Measurements from ENCODE around the gene GTPBP4.

The GTPBP4 gene

DNA sequence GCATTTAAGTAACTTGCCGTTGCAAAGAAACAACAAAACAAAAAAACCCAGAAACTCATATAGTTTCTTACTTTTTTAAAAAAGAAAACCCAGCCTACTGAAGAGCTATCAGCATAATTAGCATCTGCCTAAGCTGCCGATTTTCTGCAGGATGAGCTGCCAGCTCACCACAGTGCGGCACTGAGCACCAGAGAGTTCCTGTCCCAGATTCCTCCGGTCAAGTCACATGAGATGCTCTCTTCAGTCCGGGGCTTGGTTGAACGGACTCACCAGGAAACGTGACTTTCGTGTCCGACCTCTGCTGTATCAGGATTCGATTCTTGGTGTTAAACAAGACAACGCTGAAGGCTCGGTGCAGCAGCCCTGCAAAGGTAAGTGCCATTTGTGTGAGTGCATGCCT, 34.2 kb downstream of the GTPBP4 start:
- no peak overlapping the region for H3K4me3 ChIP-seq (ENCODE audit: low read depth, low read length)
- TF ChIP-seq MYC (IDR thresholded peaks at IDR 0.05; ENCODE audit: low read depth, low read length) (no peak), POLR2A (IDR thresholded peaks at IDR 0.05; ENCODE audit: extremely low read depth, insufficient read length) (no peak)
- TF ChIP-seq, protein P1, sequence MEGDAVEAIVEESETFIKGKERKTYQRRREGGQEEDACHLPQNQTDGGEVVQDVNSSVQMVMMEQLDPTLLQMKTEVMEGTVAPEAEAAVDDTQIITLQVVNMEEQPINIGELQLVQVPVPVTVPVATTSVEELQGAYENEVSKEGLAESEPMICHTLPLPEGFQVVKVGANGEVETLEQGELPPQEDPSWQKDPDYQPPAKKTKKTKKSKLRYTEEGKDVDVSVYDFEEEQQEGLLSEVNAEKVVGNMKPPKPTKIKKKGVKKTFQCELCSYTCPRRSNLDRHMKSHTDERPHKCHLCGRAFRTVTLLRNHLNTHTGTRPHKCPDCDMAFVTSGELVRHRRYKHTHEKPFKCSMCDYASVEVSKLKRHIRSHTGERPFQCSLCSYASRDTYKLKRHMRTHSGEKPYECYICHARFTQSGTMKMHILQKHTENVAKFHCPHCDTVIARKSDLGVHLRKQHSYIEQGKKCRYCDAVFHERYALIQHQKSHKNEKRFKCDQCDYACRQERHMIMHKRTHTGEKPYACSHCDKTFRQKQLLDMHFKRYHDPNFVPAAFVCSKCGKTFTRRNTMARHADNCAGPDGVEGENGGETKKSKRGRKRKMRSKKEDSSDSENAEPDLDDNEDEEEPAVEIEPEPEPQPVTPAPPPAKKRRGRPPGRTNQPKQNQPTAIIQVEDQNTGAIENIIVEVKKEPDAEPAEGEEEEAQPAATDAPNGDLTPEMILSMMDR (IDR thresholded peaks at IDR 0.05; ENCODE audit: low read depth, low read length) = no peak
- TF ChIP-seq, protein P2, sequence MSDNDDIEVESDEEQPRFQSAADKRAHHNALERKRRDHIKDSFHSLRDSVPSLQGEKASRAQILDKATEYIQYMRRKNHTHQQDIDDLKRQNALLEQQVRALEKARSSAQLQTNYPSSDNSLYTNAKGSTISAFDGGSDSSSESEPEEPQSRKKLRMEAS (IDR thresholded peaks at IDR 0.05; ENCODE audit: low read depth, low read length) = no peak
- DNase-seq (ENCODE audit: low read depth) = no peak

DNA sequence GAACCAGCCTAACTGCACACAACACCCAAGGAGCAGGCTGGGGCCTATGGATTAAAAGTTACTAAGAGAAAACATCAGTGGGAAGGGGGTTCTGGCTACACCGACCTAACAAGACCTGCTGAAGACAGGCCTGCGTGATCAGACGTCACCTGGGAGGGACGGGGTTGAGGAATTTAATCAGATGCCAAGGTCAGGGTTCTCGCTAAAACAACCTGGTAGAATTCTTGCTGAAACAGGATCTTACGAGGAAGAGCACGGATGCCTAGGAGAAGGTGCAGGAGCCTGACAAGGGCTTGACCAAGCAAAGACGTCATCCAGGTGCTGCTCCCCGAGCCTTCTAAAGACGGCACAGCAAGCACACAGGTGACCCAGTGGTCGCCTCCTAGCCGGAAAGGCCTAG, 35.9 kb downstream of the GTPBP4 start:
- no peak for DNase-seq (ENCODE audit: low read depth)
- TF ChIP-seq POLR2A (IDR thresholded peaks at IDR 0.05; ENCODE audit: extremely low read depth, insufficient read length) = no peak
- TF ChIP-seq MYC (IDR thresholded peaks at IDR 0.05; ENCODE audit: low read depth, low read length) = no peak
- TF ChIP-seq, protein P2 (IDR thresholded peaks at IDR 0.05; ENCODE audit: low read depth, low read length) = no peak
- TF ChIP-seq, protein P1 (IDR thresholded peaks at IDR 0.05; ENCODE audit: low read depth, low read length) = no peak
- no peak overlapping the region for H3K4me3 ChIP-seq (ENCODE audit: low read depth, low read length)

DNA sequence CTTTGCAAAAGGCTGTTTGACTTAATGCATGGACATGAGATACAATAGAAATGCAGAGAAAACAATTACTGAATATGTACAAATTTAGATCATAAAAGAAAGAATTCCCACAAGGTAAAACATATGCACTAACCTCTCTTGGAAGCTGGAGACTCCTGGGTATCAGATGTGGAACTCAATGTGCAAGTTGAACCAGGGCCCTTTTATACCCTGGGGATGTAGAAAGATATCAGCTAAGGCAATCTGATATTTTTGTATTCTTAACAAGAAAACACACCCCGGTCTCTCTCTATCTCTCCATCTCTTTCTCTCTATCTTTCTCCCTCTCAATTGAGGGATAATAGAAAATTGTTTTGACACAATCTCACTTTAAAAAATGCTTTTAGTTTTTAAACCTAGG, 37.4 kb downstream of the GTPBP4 start, which contains the start of gene IDI2:
Gene IDI2 (minus strand): TSS at position 177 of the 400 bp plus-strand sequence. CDS start 1,136 bp downstream, outside the sequence.
- no peak for DNase-seq (ENCODE audit: low read depth)
- TF ChIP-seq, protein P2 (IDR thresholded peaks at IDR 0.05; ENCODE audit: low read depth, low read length) = no peak
- TF ChIP-seq MYC (IDR thresholded peaks at IDR 0.05; ENCODE audit: low read depth, low read length) (no peak), POLR2A (IDR thresholded peaks at IDR 0.05; ENCODE audit: extremely low read depth, insufficient read length) (no peak)
- TF ChIP-seq, protein P1 (IDR thresholded peaks at IDR 0.05; ENCODE audit: low read depth, low read length) = no peak
- H3K4me3 ChIP-seq (ENCODE audit: low read depth, low read length) = no peak within 1 kb of the TSS

DNA sequence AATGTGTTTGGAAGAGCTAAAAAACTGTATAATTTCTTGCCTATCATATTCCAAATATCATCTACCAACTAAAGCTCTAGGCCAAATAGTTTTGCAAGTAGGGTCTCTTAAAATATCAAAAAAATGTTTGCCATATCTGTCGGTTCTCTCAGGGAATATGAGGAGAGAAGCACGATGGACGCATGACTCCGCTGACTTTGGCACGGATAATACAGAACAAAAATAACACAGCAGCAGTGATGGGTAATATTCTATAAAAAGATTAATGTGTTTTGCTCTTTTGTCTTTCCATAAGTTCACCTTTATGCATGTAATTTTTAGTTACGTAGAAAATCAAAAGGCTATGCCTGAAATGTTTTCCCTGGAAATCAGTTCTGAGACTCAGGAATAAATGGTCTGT, 38.3 kb downstream of the GTPBP4 start:
- TF ChIP-seq POLR2A (IDR thresholded peaks at IDR 0.05; ENCODE audit: extremely low read depth, insufficient read length) (no peak), MYC (IDR thresholded peaks at IDR 0.05; ENCODE audit: low read depth, low read length) (no peak)
- TF ChIP-seq, protein P2 (IDR thresholded peaks at IDR 0.05; ENCODE audit: low read depth, low read length) = no peak
- TF ChIP-seq, protein P1 (IDR thresholded peaks at IDR 0.05; ENCODE audit: low read depth, low read length) = no peak
- DNase-seq (ENCODE audit: low read depth) = no peak
- H3K4me3 ChIP-seq (ENCODE audit: low read depth, low read length) = no peak overlapping the region

DNA sequence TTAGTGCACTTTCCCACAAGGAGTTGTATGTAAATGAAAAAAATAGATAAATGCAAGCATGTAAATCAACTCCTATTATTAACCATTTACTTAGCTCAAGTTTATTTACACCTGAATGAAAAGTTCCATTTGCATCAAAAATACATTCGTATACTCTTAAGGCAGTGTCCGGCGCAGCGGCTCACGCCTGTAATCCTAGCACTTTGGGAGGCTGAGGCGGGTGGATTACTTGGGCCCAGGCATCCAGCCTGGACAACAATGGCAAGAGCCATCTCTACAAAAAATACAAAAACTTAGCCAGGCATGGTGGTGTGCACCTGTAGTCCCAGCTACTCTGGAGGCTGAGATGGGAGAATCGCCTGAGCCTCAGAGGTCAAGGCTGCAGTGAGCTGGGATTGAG, 41.6 kb downstream of the GTPBP4 start:
- TF ChIP-seq MYC (IDR thresholded peaks at IDR 0.05; ENCODE audit: low read depth, low read length) = no peak
- TF ChIP-seq, protein P2 (IDR thresholded peaks at IDR 0.05; ENCODE audit: low read depth, low read length) = no peak
- no peak for TF ChIP-seq POLR2A (IDR thresholded peaks at IDR 0.05; ENCODE audit: extremely low read depth, insufficient read length)
- TF ChIP-seq, protein P1 (IDR thresholded peaks at IDR 0.05; ENCODE audit: low read depth, low read length) = no peak
- no peak overlapping the region for H3K4me3 ChIP-seq (ENCODE audit: low read depth, low read length)
- DNase-seq (ENCODE audit: low read depth) = no peak
